ENCODE data around the gene MAGEE1. TPM values are rescaled to one million over a fixed set of nuclear protein-coding genes. Genes with fewer than 3 reads are reported as not detected.

MAGEE1 gene
- total and polyA plus RNA-seq, 4 donors, result 7.1 to 45.1 (median 30.3) TPM

GRCh38 chrX:76453737-76454406 lies 26.4 kb downstream of the MAGEE1 start:
- DNase-seq (ENCODE audit: low read depth in 4 of 6, low spot score in 6 of 6), result no peak
- WGBS (ENCODE audit: insufficient coverage), result 47% methylated on average over 2 of the region's 2 CpGs
- no peaks in the 10 kb centered on the region for H3K9me3 ChIP-seq (ENCODE audit: control insufficient read depth, insufficient read depth, low read length)

GRCh38 chrX:76454456-76454927 lies 27.0 kb downstream of the MAGEE1 start:
- Histone ChIP-seq H3K27ac (ENCODE audit: low read depth, low read length) (no peak overlapping the region), H3K4me3 (ENCODE audit: low read depth, low read length) (no peak overlapping the region), H3K9me3 (ENCODE audit: control insufficient read depth, insufficient read depth, low read length) (no peaks in the 10 kb centered on the region), H3K36me3 (ENCODE audit: control insufficient read depth, insufficient read depth, low read length) (no peaks in the 10 kb centered on the region), H3K27me3 (ENCODE audit: control insufficient read depth, insufficient read depth, low read length) (no peaks in the 10 kb centered on the region), H3K4me1 (ENCODE audit: control insufficient read depth, insufficient read depth, low read length) (no peaks in the 10 kb centered on the region)
- DNase-seq (ENCODE audit: low read depth in 4 of 6, low spot score in 6 of 6), result peak in 2 of 6 donors; percentile 14 to 22
- WGBS (ENCODE audit: insufficient coverage), result 29% methylated on average over 2 of the region's 3 CpGs

More at GRCh38 chrX:76453737-76454406, 26.4 kb downstream of the MAGEE1 start:
- Histone ChIP-seq H3K4me3 (ENCODE audit: low read depth, low read length) (no peak overlapping the region), H3K27me3 (ENCODE audit: control insufficient read depth, insufficient read depth, low read length) (no peaks in the 10 kb centered on the region), H3K4me1 (ENCODE audit: control insufficient read depth, insufficient read depth, low read length) (no peaks in the 10 kb centered on the region), H3K27ac (ENCODE audit: low read depth, low read length) (no peak overlapping the region), H3K36me3 (ENCODE audit: control insufficient read depth, insufficient read depth, low read length) (no peaks in the 10 kb centered on the region)

- no CpG with 5 or more reads among the region's 2 CpGs for WGBS (ENCODE audit: insufficient coverage)
- Histone ChIP-seq H3K9me3 (ENCODE audit: control insufficient read depth, insufficient read depth, low read length) (peaks cover 1% of the 10 kb centered on the region), H3K36me3 (ENCODE audit: control insufficient read depth, insufficient read depth, low read length) (no peaks in the 10 kb centered on the region), H3K27me3 (ENCODE audit: control insufficient read depth, insufficient read depth, low read length) (no peaks in the 10 kb centered on the region), H3K27ac (ENCODE audit: low read depth, low read length) (no peak overlapping the region), H3K4me3 (ENCODE audit: low read depth, low read length) (no peak overlapping the region), H3K4me1 (ENCODE audit: control insufficient read depth, insufficient read depth, low read length) (no peaks in the 10 kb centered on the region)
- no peak for DNase-seq (ENCODE audit: low read depth in 4 of 6, low spot score in 6 of 6)
Observed at GRCh38 chrX:76477353-76477752, 49.8 kb downstream of the MAGEE1 start.

Measured in spinal cord (tissue), 10 donors.